GM13977 (cell line): ENCODE measurements around the gene CHMP6.

Experiments
- DNase-seq: peaks from one replicate; pipeline ENCODE4 v3.0.0; 2012; ENCODE audit warnings: low spot score
- in situ Hi-C: fragments of 300-500 bp; cut with MboI; formaldehyde crosslinking; loops from one replicate; pipeline ENCODE4 v1.12.0; 2022; ENCODE audit warnings: low sequenced_read_pairs, low pct_unique_long_range_greater_than_20kb, mixed read lengths, inconsistent platforms; ENCODE audit not compliant: unreplicated experiment
- TF ChIP-seq, protein P1 (sequence below): IDR thresholded peaks from 2 replicates; pipeline ENCODE4 v1.5.1; 2012; ENCODE audit warnings: mild to moderate bottlenecking, control low read depth; ENCODE audit not compliant: insufficient read depth; ENCODE audit errors: extremely low read depth, missing control alignments

Gene CHMP6

GRCh38 chr17:81021531-81022343 lies 30.1 kb downstream of the CHMP6 start:
- no peak for DNase-seq
- in situ Hi-C loops: no loop called here
- TF ChIP-seq, protein P1, sequence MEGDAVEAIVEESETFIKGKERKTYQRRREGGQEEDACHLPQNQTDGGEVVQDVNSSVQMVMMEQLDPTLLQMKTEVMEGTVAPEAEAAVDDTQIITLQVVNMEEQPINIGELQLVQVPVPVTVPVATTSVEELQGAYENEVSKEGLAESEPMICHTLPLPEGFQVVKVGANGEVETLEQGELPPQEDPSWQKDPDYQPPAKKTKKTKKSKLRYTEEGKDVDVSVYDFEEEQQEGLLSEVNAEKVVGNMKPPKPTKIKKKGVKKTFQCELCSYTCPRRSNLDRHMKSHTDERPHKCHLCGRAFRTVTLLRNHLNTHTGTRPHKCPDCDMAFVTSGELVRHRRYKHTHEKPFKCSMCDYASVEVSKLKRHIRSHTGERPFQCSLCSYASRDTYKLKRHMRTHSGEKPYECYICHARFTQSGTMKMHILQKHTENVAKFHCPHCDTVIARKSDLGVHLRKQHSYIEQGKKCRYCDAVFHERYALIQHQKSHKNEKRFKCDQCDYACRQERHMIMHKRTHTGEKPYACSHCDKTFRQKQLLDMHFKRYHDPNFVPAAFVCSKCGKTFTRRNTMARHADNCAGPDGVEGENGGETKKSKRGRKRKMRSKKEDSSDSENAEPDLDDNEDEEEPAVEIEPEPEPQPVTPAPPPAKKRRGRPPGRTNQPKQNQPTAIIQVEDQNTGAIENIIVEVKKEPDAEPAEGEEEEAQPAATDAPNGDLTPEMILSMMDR: no peak

GRCh38 chr17:81022344-81022676 lies 30.7 kb downstream of the CHMP6 start:
- TF ChIP-seq, protein P1: no peak
- in situ Hi-C loops: no loop called here
- DNase-seq: no peak

GRCh38 chr17:81025065-81025740 lies 33.6 kb downstream of the CHMP6 start:
- TF ChIP-seq, protein P1: no peak
- in situ Hi-C loops: no loop called here
- no peak for DNase-seq

DNA sequence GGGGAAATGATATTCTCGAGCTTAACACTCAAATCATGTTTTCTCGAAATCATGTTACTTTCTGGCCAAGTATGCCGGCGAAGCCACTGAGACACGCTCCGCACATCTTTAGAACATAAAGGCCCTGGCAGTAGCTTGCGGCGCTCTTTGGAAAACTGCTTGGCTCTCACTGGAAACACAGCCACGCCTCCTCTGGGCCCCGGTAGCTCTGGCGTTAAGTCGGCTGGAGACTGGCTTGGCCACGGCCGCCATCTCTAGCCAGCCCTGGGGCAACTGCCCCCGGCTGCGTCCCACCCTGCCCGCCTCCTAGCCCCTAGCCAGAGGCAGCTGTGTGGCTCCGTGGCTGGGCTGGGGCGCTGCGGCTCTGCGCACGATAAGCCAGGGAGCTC lies 34.1 kb downstream of the CHMP6 start:
- TF ChIP-seq, protein P1: no peak
- in situ Hi-C loops: no loop called here
- DNase-seq: no peak

DNA sequence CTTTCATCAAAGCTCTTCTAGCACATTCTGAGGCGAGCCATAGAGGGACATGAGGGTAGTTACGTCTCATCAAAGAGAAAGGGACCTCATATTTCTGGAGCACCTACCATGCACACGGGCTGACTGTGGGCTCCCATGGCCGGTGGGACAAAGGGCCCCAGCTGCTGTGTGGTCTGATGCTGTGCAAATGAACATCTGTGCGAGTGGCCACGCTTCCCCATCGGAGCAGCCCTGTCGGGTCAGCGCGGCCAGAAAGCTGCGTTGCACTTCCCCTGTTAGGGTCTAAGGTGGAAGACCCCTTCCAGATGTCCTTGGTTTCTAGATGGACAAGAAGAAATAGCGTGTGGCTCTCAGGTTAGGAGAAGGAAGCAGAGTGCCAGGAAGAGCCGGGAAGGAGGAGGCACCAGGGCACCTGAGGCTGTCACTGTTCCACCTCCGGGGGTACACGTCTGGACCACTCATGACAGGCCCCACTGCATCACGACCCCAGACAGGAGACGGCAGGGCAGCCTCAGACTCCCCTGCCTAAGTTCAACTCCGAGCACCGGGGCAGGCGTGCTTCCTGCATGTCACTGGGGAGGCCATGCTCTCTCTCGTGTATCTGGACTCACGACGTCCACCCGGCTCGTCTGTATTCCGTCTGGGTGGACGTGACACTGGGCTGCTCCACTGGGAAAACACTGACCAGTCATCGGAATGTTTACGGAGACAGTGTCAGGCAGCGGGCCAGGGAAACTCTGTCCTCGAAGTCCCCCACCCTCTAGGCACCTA lies 34.8 kb downstream of the CHMP6 start:
- DNase-seq: no peak
- in situ Hi-C loops: no loop called here
- TF ChIP-seq, protein P1: no peak

GRCh38 chr17:81027038-81027437 lies 35.4 kb downstream of the CHMP6 start:
- no peak for DNase-seq
- in situ Hi-C loops: no loop called here
- TF ChIP-seq, protein P1: no peak
